HG03196 (cell line): ENCODE results near the gene PPP1R2B.

Experiments used
- ATAC-seq: cut with Tn5 transposase; IDR thresholded peaks from one replicate; pipeline ENCODE4 v1.9.1; 2021; ENCODE audit not compliant: unreplicated experiment

The PPP1R2B gene

DNA sequence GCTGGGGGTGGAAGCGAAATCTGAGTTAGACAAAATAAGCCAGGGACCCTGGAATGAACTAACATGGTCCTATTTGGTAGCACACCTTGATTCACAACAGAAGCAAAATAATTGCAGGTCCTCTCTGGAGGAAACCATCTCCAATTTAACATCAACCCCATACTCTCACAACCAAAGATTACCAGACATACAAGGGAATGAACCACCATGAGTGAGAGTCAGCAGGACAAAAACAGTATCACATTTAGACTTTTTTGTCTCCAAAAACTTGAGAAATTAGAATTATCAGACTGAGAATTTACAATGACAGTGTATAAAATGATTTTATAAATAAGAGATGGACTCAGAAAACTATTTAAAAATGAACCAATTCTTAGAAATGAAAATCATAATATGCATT lies 21.1 kb downstream of the PPP1R2B start:
- no peak for ATAC-seq

DNA sequence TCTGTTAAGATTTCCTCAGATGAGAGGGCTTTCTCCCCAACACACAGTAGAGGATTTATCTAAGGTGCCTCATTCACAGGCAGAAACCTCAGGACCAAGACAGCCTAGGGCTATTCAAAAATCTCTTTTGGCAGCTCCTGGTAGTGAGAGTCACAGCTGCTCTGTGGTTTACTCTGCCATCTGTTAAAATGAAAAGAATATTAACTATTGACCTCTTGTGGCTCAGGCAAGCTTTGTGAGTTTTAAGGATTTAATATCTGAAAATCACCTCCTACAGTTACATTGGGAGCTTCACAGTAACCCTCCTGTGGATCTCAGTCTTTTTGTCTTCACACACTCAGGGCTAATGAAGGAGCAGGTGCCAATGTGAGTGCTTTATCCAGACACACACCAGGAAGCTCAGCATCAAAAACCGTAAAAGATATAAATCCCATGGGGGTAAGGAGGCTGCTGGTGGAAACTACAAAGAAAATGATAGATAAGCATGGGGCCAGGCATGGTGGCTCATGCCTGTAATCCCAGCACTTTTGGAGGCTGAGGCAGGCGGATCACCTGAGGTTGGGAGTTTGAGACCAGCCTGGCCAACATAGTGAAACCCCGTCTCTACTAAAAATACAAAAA lies 29.7 kb downstream of the PPP1R2B start:
- peak; percentile 94 for ATAC-seq

DNA sequence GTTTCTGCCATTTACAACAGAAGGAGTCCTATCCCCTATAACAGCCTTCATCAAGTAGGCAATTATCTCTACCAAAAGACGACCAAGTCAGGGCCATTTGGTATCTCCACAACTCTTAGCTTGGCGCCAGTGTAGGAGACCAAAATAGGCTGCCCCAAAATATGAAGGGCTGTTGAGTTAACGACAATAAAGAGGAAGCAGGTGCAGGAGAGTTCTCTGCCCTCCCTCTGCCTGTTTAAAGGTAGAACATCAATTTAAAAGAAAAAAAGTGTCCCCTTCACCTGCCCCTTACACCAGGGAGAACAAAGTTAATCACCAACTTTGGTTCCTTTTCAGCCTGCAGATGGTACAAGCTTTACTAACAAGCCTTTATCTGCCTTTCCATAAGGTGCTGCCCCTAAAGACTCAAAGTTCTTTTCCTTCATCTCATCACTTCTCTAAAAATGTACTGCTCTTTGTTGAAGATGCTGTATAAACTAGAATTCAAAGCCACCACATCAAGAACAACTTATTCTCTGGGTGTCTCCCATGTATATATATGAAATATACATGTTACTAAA lies 33.3 kb downstream of the PPP1R2B start:
- ATAC-seq = no peak

DNA sequence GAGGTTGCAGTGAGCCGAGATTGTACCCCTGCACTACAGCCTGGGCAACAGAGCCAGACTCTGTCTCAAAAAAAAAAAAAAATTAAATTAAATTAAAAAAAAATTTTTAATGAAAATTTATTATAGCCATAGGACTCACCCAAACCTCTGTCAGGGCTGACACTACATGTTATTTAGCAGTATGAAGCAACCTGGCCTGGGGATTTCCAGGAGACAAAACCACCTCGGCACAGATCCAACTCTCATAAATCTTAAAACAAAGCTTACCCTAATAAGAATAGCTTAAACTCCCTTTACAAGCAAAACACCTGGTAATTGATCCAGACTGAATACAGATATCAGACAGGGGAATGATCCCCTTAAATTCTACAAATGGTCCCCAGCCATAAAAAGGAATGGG lies 38.4 kb downstream of the PPP1R2B start:
- no peak for ATAC-seq

DNA sequence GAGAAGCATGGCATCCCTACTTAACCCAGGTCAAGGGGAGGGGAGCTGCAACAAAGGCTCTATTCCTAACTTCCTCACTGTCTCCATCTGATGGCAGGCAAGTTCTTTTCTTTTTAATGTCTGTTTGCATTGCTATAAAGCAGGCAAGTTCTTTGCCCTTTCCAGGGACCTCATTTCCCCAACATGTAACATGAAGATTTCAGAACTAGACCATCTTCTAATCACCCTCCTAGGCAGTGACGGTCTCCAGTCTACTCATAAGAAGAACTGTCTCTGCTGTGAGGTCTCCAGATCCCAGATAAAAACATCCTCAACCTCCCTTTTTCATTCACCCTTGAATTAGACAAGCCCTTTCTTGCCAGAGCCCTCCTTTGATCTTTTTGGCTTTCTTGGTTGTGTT lies 42.1 kb downstream of the PPP1R2B start:
- no peak for ATAC-seq

DNA sequence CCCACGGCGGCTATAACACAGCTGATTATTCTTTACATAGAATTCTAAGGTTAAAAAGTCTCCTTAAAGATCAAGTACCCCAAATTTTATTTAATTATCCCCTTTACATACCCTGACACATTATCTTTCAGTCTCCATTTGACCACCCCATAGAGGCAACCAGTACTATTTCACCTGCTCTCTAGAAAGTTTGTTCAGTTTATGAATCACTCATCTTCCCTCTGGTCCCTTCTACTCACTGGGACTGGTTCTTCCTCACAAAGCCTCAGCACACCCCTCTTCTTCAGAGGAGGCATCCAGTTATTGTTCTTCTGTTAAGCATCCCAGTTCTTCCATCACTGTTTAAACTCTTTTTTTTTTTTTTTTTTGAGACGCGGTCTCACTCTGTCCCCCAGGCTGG lies 42.8 kb downstream of the PPP1R2B start:
- no peak for ATAC-seq

DNA sequence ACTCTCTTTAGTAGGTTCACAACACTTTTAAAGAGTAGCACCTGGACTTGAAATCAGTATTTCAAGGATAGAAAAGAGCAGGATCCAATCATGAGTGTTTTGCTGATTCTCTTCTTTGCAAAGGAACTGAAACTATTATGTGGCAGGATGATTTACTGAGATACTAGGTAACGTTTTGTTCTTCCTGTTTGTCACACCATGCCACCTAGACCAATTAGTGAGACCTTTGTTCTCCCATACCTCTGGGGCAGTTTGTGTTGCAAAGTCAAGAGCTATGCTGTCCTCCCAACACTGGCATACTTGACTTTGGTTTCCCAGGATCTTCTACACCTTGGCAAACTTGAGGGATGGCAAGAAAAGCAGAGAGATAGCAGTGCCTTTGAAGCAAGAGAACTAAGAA lies 43.4 kb downstream of the PPP1R2B start:
- ATAC-seq = peak; percentile 57

DNA sequence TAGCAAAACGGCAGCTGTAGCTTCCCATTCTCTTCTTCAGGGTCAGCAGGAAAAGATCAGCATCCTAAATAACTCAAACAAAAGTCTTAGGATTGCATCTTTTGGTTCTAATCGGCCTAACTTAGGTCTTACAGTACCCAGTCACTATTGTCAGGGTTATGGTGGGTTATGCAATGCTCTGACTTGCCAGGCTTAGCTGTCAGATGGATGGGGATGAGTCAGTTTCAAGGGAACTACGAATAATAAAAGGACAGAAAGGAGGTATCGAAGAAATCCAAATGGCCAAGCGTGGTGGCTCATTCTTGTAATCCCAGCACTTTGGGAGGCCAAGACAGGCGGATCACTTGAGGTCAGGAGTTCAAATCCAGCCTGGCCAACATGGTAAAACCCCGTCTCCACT lies 46.5 kb downstream of the PPP1R2B start:
- ATAC-seq = no peak
